Suprapubic skin (tissue), 4 donors: ENCODE measurements around the gene SLC8B1. TPM values are rescaled to one million over a fixed set of nuclear protein-coding genes. Genes with fewer than 3 reads are reported as not detected.

Source experiments
- DNase-seq, 2 donors: peaks; one replicate each; pipeline ENCODE4 v3.0.0-alpha.2; 2019; ENCODE audit warnings: low spot score in 2 of 2
- H3K27ac ChIP-seq: fragments of 200-600 bp; sonication (generic); one replicate; pipeline ENCODE4 v1.5.1; 2019
- H3K27me3 ChIP-seq: fragments of 200-600 bp; sonication (generic); one replicate; pipeline ENCODE4 v1.5.1; 2019
- H3K36me3 ChIP-seq: fragments of 200-600 bp; sonication (generic); one replicate; pipeline ENCODE4 v1.5.1; 2019
- H3K4me1 ChIP-seq: fragments of 200-600 bp; sonication (generic); one replicate; pipeline ENCODE4 v1.5.1; 2019
- H3K4me3 ChIP-seq: fragments of 200-600 bp; sonication (generic); one replicate; pipeline ENCODE4 v1.5.1; 2019; ENCODE audit warnings: mild to moderate bottlenecking
- H3K9me3 ChIP-seq: fragments of 200-600 bp; sonication (generic); one replicate; pipeline ENCODE4 v1.5.1; 2019
- CTCF ChIP-seq, 2 donors: fragments of 200-600 bp in 1 of 2; fragments of 450-650 bp in 1 of 2; sonication (generic) in 1 of 2; IDR thresholded peaks; one replicate each; pipeline ENCODE4 v1.5.1; 2016 to 2019; ENCODE audit warnings: antibody characterized with exemption in 2 of 2, mild to moderate bottlenecking in 1 of 2, moderate library complexity in 1 of 2
- EP300 ChIP-seq: sonication (generic); formaldehyde crosslinking; IDR thresholded peaks from one replicate; pipeline ENCODE4 v1.6.1; 2017; ENCODE audit warnings: antibody characterized with exemption
- POLR2A ChIP-seq, 2 donors: fragments of 450-650 bp; IDR thresholded peaks; one replicate each; pipeline ENCODE4 v1.6.1; 2017; ENCODE audit warnings: antibody characterized with exemption in 2 of 2, mild to moderate bottlenecking in 2 of 2, moderate library complexity in 2 of 2
- POLR2AphosphoS5 ChIP-seq, 3 donors: sonication (generic); formaldehyde crosslinking; IDR thresholded peaks; one replicate each; pipeline ENCODE4 v1.6.1; 2017; ENCODE audit warnings: antibody characterized with exemption in 3 of 3
- WGBS: methylation state at CpG from one replicate; pipeline ENCODE4 v1.1.5; 2018; 5-methylcytosine and 5-hydroxymethylcytosine counted together
- total RNA-seq, 4 donors: library from RNA; depleted of rRNA; stranded (reverse); fragments of >200 nt; gene quantifications; one replicate each; pipeline ENCODE4 v1.1.0, GENCODE V29; 2016

Gene SLC8B1
- total RNA-seq, 4 donors from 2014 or later: 29.1 to 70.2 (median 34.9) TPM

GRCh38 chr12:113297621-113298471 is 37.1 kb downstream of the SLC8B1 start:
- H3K27ac ChIP-seq: peak overlapping the region; percentile 64
- TF ChIP-seq POLR2A (IDR thresholded peaks at IDR 0.05) (no peak), CTCF (IDR thresholded peaks at IDR 0.05) (no peak), EP300 (no peak), POLR2AphosphoS5 (IDR thresholded peaks at IDR 0.05) (no peak)
- H3K4me3 ChIP-seq: no peak overlapping the region
- DNase-seq: no peak
- H3K9me3 ChIP-seq: no peaks in the 10 kb centered on the region
- H3K36me3 ChIP-seq: peaks cover 53% of the 10 kb centered on the region
- H3K4me1 ChIP-seq: peaks cover 27% of the 10 kb centered on the region
- 73% methylated on average over 5 of the region's 13 CpGs for WGBS
- no peaks in the 10 kb centered on the region for H3K27me3 ChIP-seq

GRCh38 chr12:113297214-113297587 is 37.7 kb downstream of the SLC8B1 start:
- 78% methylated on average over 6 of the region's 9 CpGs for WGBS
- TF ChIP-seq EP300 (no peak), CTCF (IDR thresholded peaks at IDR 0.05) (no peak), POLR2A (IDR thresholded peaks at IDR 0.05) (no peak), POLR2AphosphoS5 (IDR thresholded peaks at IDR 0.05) (no peak)
- H3K27ac ChIP-seq: no peak overlapping the region
- peaks cover 57% of the 10 kb centered on the region for H3K36me3 ChIP-seq
- H3K27me3 ChIP-seq: no peaks in the 10 kb centered on the region
- peaks cover 27% of the 10 kb centered on the region for H3K4me1 ChIP-seq
- DNase-seq: no peak
- H3K9me3 ChIP-seq: no peaks in the 10 kb centered on the region
- H3K4me3 ChIP-seq: no peak overlapping the region

GRCh38 chr12:113296557-113297213 is 38.2 kb downstream of the SLC8B1 start:
- Histone ChIP-seq H3K27me3 (no peaks in the 10 kb centered on the region), H3K36me3 (peaks cover 57% of the 10 kb centered on the region), H3K27ac (no peak overlapping the region), H3K4me1 (peaks cover 27% of the 10 kb centered on the region), H3K4me3 (no peak overlapping the region), H3K9me3 (no peaks in the 10 kb centered on the region)
- 88% methylated on average over 19 of the region's 23 CpGs for WGBS
- TF ChIP-seq POLR2A (IDR thresholded peaks at IDR 0.05) (no peak), POLR2AphosphoS5 (IDR thresholded peaks at IDR 0.05) (no peak), EP300 (no peak), CTCF (IDR thresholded peaks at IDR 0.05) (no peak)
- DNase-seq: no peak

GRCh38 chr12:113295886-113296556 is 38.9 kb downstream of the SLC8B1 start:
- no peak for DNase-seq
- H3K4me1 ChIP-seq: peaks cover 27% of the 10 kb centered on the region
- H3K4me3 ChIP-seq: no peak overlapping the region
- no peaks in the 10 kb centered on the region for H3K9me3 ChIP-seq
- WGBS: 84% methylated on average over 23 of the region's 24 CpGs
- no peak overlapping the region for H3K27ac ChIP-seq
- H3K27me3 ChIP-seq: no peaks in the 10 kb centered on the region
- no peak for TF ChIP-seq POLR2A (IDR thresholded peaks at IDR 0.05)
- TF ChIP-seq EP300: no peak
- TF ChIP-seq CTCF (IDR thresholded peaks at IDR 0.05): no peak
- no peak for TF ChIP-seq POLR2AphosphoS5 (IDR thresholded peaks at IDR 0.05)
- H3K36me3 ChIP-seq: peaks cover 64% of the 10 kb centered on the region

GRCh38 chr12:113293100-113293499 is 41.8 kb downstream of the SLC8B1 start:
- no peak for DNase-seq
- no peak overlapping the region for H3K27ac ChIP-seq
- TF ChIP-seq POLR2A (IDR thresholded peaks at IDR 0.05) (no peak), POLR2AphosphoS5 (IDR thresholded peaks at IDR 0.05) (no peak), CTCF (IDR thresholded peaks at IDR 0.05) (no peak), EP300 (no peak)
- H3K9me3 ChIP-seq: no peaks in the 10 kb centered on the region
- H3K4me3 ChIP-seq: no peak overlapping the region
- peaks cover 92% of the 10 kb centered on the region for H3K36me3 ChIP-seq
- H3K4me1 ChIP-seq: peaks cover 6% of the 10 kb centered on the region
- H3K27me3 ChIP-seq: no peaks in the 10 kb centered on the region
- WGBS: 92% methylated on average over 9 of the region's 10 CpGs
